K562 (cell line): ENCODE data around the gene PGAP2. TPM values are rescaled to one million over a fixed set of nuclear protein-coding genes. Genes with fewer than 3 reads are reported as not detected.

Experiments
- ERF ChIP-seq: fragments of 450-650 bp; formaldehyde crosslinking; IDR thresholded peaks from 2 replicates; pipeline ENCODE4 v1.4.0; 2020; ENCODE audit warnings: mild to moderate bottlenecking, mixed read lengths
- ETV6 ChIP-seq, 3 experiments: fragments of 150-350 bp in 1 of 3; sonication (generic) in 1 of 3; formaldehyde crosslinking in 1 of 3; IDR thresholded peaks; 2 replicates each; pipeline versions ENCODE4 v1.6.1 to v1.8.0; 2014 to 2022; ENCODE audit warnings: borderline replicate concordance in 2 of 3, low read depth in 2 of 3, antibody characterized with exemption in 1 of 3, low read length in 1 of 3, mild to moderate bottlenecking in 1 of 3, missing genetic modification reagents in 1 of 3
- FOXK2 ChIP-seq, 2 experiments: fragments of 450-650 bp; IDR thresholded peaks in 1 of 2; conservative IDR thresholded peaks in 1 of 2; 2 replicates each; pipeline ENCODE4 v1.6.1; 2016; ENCODE audit warnings: low read depth in 2 of 2, mild to moderate bottlenecking in 1 of 2
- HDGF ChIP-seq: fragments of 450-650 bp; IDR thresholded peaks from 2 replicates; pipeline ENCODE4 v1.6.1; 2016
- HNRNPL ChIP-seq: fragments of 200-400 bp; formaldehyde crosslinking; IDR thresholded peaks from 2 replicates; pipeline ENCODE4 v1.6.1; 2017; ENCODE audit warnings: low read depth, mild to moderate bottlenecking, low read length
- HSF4 ChIP-seq: fragments of 250-450 bp; sonication (Bioruptor Pico); IDR thresholded peaks from 2 replicates; pipeline ENCODE4 v2.1.2; 2022; ENCODE audit warnings: mild to moderate bottlenecking, moderate library complexity, borderline replicate concordance
- ID3 ChIP-seq, 2 experiments: fragments of 250-450 bp in 1 of 2; fragments of 450-650 bp in 1 of 2; sonication (Bioruptor Pico) in 1 of 2; IDR thresholded peaks; 2 replicates each; pipeline versions ENCODE4 v1.6.1 to v1.8.0; 2016 to 2021; ENCODE audit warnings: mild to moderate bottlenecking in 2 of 2, moderate library complexity in 2 of 2, missing compliant biosample characterization in 1 of 2, missing genetic modification characterization in 1 of 2
- NELFE ChIP-seq: IDR thresholded peaks from 2 replicates; pipeline ENCODE4 v1.6.1; 2011; ENCODE audit warnings: mild to moderate bottlenecking; ENCODE audit not compliant: insufficient read depth, insufficient read length
- NEUROD1 ChIP-seq: fragments of 150-350 bp; IDR thresholded peaks from 2 replicates; pipeline ENCODE4 v1.6.1; 2014; ENCODE audit warnings: borderline replicate concordance, low read length, low read depth; ENCODE audit not compliant: partially characterized antibody
- NFATC3 ChIP-seq: fragments of 450-650 bp; IDR thresholded peaks from 2 replicates; pipeline ENCODE4 v1.6.1; 2017; ENCODE audit warnings: mild to moderate bottlenecking
- NFE2L1 ChIP-seq: fragments of 450-650 bp; IDR thresholded peaks from 2 replicates; pipeline ENCODE4 v1.6.1; 2016; ENCODE audit warnings: missing genetic modification characterization, low read depth, mild to moderate bottlenecking, missing compliant biosample characterization, moderate library complexity, borderline replicate concordance
- PHB2 ChIP-seq: fragments of 450-650 bp; IDR thresholded peaks from 2 replicates; pipeline ENCODE4 v1.6.1; 2017; ENCODE audit warnings: low read depth
- TBP ChIP-seq: optimal IDR thresholded peaks from 2 replicates; pipeline ENCODE3; 2011; ENCODE audit warnings: low read depth, low read length, improper control_type of control experiment
- ZBTB33 ChIP-seq: sonication (generic); formaldehyde crosslinking; IDR thresholded peaks from 2 replicates; pipeline ENCODE4 v1.8.1; 2023; ENCODE audit warnings: mild to moderate bottlenecking, missing genetic modification reagents
- ZBTB40 ChIP-seq, 2 experiments: fragments of 450-650 bp in 1 of 2; sonication (generic) in 1 of 2; formaldehyde crosslinking in 1 of 2; IDR thresholded peaks; 2 replicates each; pipeline versions ENCODE4 v1.7.1 to v1.9.0; 2016 to 2022; ENCODE audit warnings: inconsistent platforms in 1 of 2, mild to moderate bottlenecking in 1 of 2, missing genetic modification reagents in 1 of 2
- polyA plus RNA-seq, 8 experiments: library from polyadenylated mRNA; depleted of rRNA in 4 of 8; stranded (reverse) in 5 of 8; unstranded in 3 of 8; fragments of >200 nt; fragmentation: Nextera tagmentation in 2 of 8; fragmentation: Illumina TruSeq in 1 of 8; extraction: Ambion mirVana in 2 of 8; extraction: Trizol in 1 of 8; gene quantifications; 2 replicates each; pipeline versions ENCODE4 v1.2.1 to v1.2.3, GENCODE V29; 2011 to 2014; ENCODE audit warnings: inconsistent platforms in 1 of 8, missing spikeins in 1 of 8
- total RNA-seq, 7 experiments: library from RNA; depleted of rRNA in 6 of 7; stranded (reverse); fragments of >200 nt in 6 of 7; fragmentation: Illumina TruSeq in 2 of 7; extraction: Trizol in 2 of 7; gene quantifications; 2 replicates each; pipeline versions ENCODE4 v1.2.1 to v1.2.3, GENCODE V29; 2011 to 2021; ENCODE audit warnings: low replicate concordance in 1 of 7

Gene PGAP2
- total and polyA plus RNA-seq, 9 of the 15 experiments (the other 6 are each of a cell fraction or from before 2014, with no cell fraction given) = 17.9 to 47.2 (median 33.7) TPM

- TF ChIP-seq HSF4 (CRISPR knock-in tag) (no peak), ERF (CRISPR knock-in tag) (no peak), FOXK2 (conservative IDR thresholded peaks at IDR 0.05 in 1 of 2, IDR thresholded peaks at IDR 0.05 in 1 of 2; ENCODE audit: low read depth in 2 of 2) (peak; percentile 14 to 29; a peak in 1 of 4 replicates), NFE2L1 (tag) (no peak), TBP (no peak), PHB2 (no peak), ZBTB40 (IDR thresholded peaks at IDR 0.05) (peak; percentile 76), ZBTB40 (CRISPR knock-in tag; IDR thresholded peaks at IDR 0.05) (no peak), ZBTB33 (CRISPR knock-in tag) (no peak), ETV6 (IDR thresholded peaks at IDR 0.05; ENCODE audit: borderline replicate concordance in 1 of 2, low read depth in 2 of 2, low read length in 1 of 2) (0 out of 4 replicates have a peak, but pooled peaks of 1 of the 2 experiments have one; percentile 33), ETV6 (CRISPR knock-in tag; IDR thresholded peaks at IDR 0.05; ENCODE audit: borderline replicate concordance) (no peak), HDGF (0 out of 2 replicates have a peak, but pooled peaks have one; percentile 24), NEUROD1 (no peak), NFATC3 (peak; percentile 48; the same call in 1 of the 2 replicates), ID3 (CRISPR knock-in tag; IDR thresholded peaks at IDR 0.05) (no peak), ID3 (tag; IDR thresholded peaks at IDR 0.05) (no peak), NELFE (no peak), HNRNPL (no peak)
Observed at GRCh38 chr11:3866206-3866605, 57.8 kb downstream of the PGAP2 start (continued).
